ENCODE results near the gene TM2D1. TPM values are rescaled to one million over a fixed set of nuclear protein-coding genes. Genes with fewer than 3 reads are reported as not detected.

Gene TM2D1
- total RNA-seq, 4 donors from 2014 or later = 37.6 to 67.2 (median 52.8) TPM

GRCh38 chr1:61672376-61672775, 52.6 kb downstream of the TM2D1 start:
- Histone ChIP-seq H3K27ac (no peak overlapping the region), H3K36me3 (no peaks in the 10 kb centered on the region), H3K27me3 (no peaks in the 10 kb centered on the region), H3K4me1 (no peaks in the 10 kb centered on the region), H3K4me3 (no peak overlapping the region), H3K9me3 (no peaks in the 10 kb centered on the region)
- no peak for DNase-seq (ENCODE audit: low spot score in 2 of 2)
- TF ChIP-seq EP300 (IDR thresholded peaks at IDR 0.05) (no peak), POLR2A (IDR thresholded peaks at IDR 0.05) (no peak), POLR2AphosphoS5 (IDR thresholded peaks at IDR 0.05) (no peak), CTCF (IDR thresholded peaks at IDR 0.05) (no peak)
- 88% methylated on average over 4 of the region's 4 CpGs for WGBS

- H3K4me3 ChIP-seq = no peak overlapping the region
- no peaks in the 10 kb centered on the region for H3K27me3 ChIP-seq
- no peaks in the 10 kb centered on the region for H3K9me3 ChIP-seq
- no peaks in the 10 kb centered on the region for H3K4me1 ChIP-seq
- no peak overlapping the region for H3K27ac ChIP-seq
- H3K36me3 ChIP-seq = no peaks in the 10 kb centered on the region
- TF ChIP-seq POLR2A (IDR thresholded peaks at IDR 0.05) (no peak), CTCF (IDR thresholded peaks at IDR 0.05) (no peak), POLR2AphosphoS5 (IDR thresholded peaks at IDR 0.05) (no peak), EP300 (IDR thresholded peaks at IDR 0.05) (no peak)
- DNase-seq (ENCODE audit: low spot score in 2 of 2) = no peak
- WGBS = 80% methylated on average over 2 of the region's 2 CpGs
These were observed 54.5 kb downstream of the TM2D1 start for GRCh38 chr1:61670445-61670844.

- TF ChIP-seq POLR2AphosphoS5 (IDR thresholded peaks at IDR 0.05) (no peak), EP300 (IDR thresholded peaks at IDR 0.05) (no peak), CTCF (IDR thresholded peaks at IDR 0.05) (no peak), POLR2A (IDR thresholded peaks at IDR 0.05) (no peak)
- H3K9me3 ChIP-seq = no peaks in the 10 kb centered on the region
- H3K27me3 ChIP-seq = no peaks in the 10 kb centered on the region
- H3K36me3 ChIP-seq = no peaks in the 10 kb centered on the region
- H3K27ac ChIP-seq = no peak overlapping the region
- H3K4me1 ChIP-seq = no peaks in the 10 kb centered on the region
- no peak overlapping the region for H3K4me3 ChIP-seq
- no peak for DNase-seq (ENCODE audit: low spot score in 2 of 2)
- WGBS = 82% methylated on average over 4 of the region's 4 CpGs
These were observed 54.9 kb downstream of the TM2D1 start for GRCh38 chr1:61670016-61670415.

DNA sequence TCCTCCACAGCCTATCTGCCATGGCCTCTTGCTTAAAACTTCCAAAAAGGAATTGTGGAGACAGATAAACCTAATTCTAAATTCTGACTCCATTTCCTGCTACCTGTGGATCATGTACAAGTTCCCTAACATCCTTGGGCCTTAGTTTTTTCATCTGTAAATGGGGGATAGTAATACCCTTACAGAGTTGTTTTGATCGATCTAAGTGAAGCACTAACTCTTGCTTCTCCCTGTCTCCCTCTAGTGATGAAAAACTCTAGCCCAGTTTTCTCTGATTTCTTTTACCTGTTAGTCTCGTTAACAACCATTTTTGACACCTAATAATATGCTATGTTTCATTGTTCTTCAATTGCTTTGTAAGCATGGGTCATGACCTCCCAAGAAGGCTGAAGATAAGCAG, 65.9 kb downstream of the TM2D1 start:
- TF ChIP-seq POLR2A (IDR thresholded peaks at IDR 0.05) = no peak
- TF ChIP-seq POLR2AphosphoS5 (IDR thresholded peaks at IDR 0.05) = no peak
- no peak for TF ChIP-seq CTCF (IDR thresholded peaks at IDR 0.05)
- TF ChIP-seq EP300 (IDR thresholded peaks at IDR 0.05) = no peak
- H3K27me3 ChIP-seq = no peaks in the 10 kb centered on the region
- H3K9me3 ChIP-seq = no peaks in the 10 kb centered on the region
- H3K4me1 ChIP-seq = no peaks in the 10 kb centered on the region
- no peaks in the 10 kb centered on the region for H3K36me3 ChIP-seq
- H3K4me3 ChIP-seq = no peak overlapping the region
- whole genome bisulfite sequencing = 84% methylated on average over 2 of the region's 2 CpGs
- H3K27ac ChIP-seq = no peak overlapping the region
- no peak for DNase-seq (ENCODE audit: low spot score in 2 of 2)

DNA sequence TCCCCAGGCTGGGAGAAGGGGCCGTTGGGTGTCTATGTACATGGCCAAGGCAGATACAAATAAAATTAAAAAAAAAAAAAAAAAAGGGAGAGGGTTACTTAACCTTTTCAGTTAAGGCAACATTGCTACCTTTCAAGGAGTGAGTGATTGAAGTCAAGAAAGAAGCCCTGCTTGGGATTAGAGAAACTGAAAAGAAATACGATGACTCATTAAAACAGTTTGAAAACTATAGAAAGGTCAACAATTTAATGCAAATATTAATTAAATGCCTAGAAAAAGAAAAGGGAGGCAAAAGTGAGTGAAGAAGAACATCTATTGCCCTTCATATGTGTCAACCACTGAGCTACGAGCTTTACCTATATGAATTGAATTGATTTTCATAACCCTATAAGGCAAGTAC, 69.5 kb downstream of the TM2D1 start:
- no peak for DNase-seq (ENCODE audit: low spot score in 2 of 2)
- no peaks in the 10 kb centered on the region for H3K9me3 ChIP-seq
- H3K4me3 ChIP-seq = no peak overlapping the region
- H3K4me1 ChIP-seq = no peaks in the 10 kb centered on the region
- TF ChIP-seq POLR2A (IDR thresholded peaks at IDR 0.05) (no peak), CTCF (IDR thresholded peaks at IDR 0.05) (no peak), EP300 (IDR thresholded peaks at IDR 0.05) (no peak), POLR2AphosphoS5 (IDR thresholded peaks at IDR 0.05) (no peak)
- H3K36me3 ChIP-seq = no peaks in the 10 kb centered on the region
- WGBS = 91% methylated on average over 3 of the region's 3 CpGs
- H3K27ac ChIP-seq = no peak overlapping the region
- H3K27me3 ChIP-seq = no peaks in the 10 kb centered on the region
